HS-27A (cell line): ENCODE data around the gene PORCN.
A peak's percentile ranks its signal among the peaks of the same experiment; 100 is the strongest.
"Not testable (repeated sequence)": the region's sequence is repeated elsewhere in the genome, so short reads cannot be mapped to it uniquely, and the experiment has no call there.

Experiments used
- DNase-seq: peaks from one replicate; pipeline ENCODE4 v3.0.0-alpha.2; 2012; ENCODE audit warnings: low read depth, missing footprints

Gene PORCN

GRCh38 chrX:48512371-48512935 is 3.7 kb downstream of the PORCN start:
- DNase-seq, result no peak

GRCh38 chrX:48513670-48514069 is 4.9 kb downstream of the PORCN start:
- DNase-seq, result no peak

GRCh38 chrX:48514126-48514806 is 5.5 kb downstream of the PORCN start:
- no peak for DNase-seq

- DNase-seq, result no peak
Measured at GRCh38 chrX:48514868-48515460, 6.2 kb downstream of the PORCN start.

- no peak for DNase-seq
Measured at GRCh38 chrX:48515842-48516241, 7.0 kb downstream of the PORCN start.

GRCh38 chrX:48516285-48516684 is 7.5 kb downstream of the PORCN start:
- no peak for DNase-seq

- no peak for DNase-seq
Measured at GRCh38 chrX:48516987-48517386, 8.2 kb downstream of the PORCN start.

- not testable (repeated sequence) for DNase-seq
Measured at GRCh38 chrX:48519481-48519880, 10.7 kb downstream of the PORCN start.

GRCh38 chrX:48520455-48520854 is 11.7 kb downstream of the PORCN start:
- no peak for DNase-seq

- no peak for DNase-seq
Measured at GRCh38 chrX:48520976-48521352, 12.2 kb downstream of the PORCN start.

- DNase-seq, result no peak
Measured at GRCh38 chrX:48521353-48522243, 12.8 kb downstream of the PORCN start, which contains the start of gene EBP. TSS of gene EBP (plus strand) at chrX:48521808. CDS start at chrX:48523772, 1,964 bp downstream.

- no peak for DNase-seq
Measured at GRCh38 chrX:48522291-48522690, 13.5 kb downstream of the PORCN start.

GRCh38 chrX:48523682-48524081 is 14.9 kb downstream of the PORCN start:
- DNase-seq, result no peak

GRCh38 chrX:48525853-48526252 is 17.1 kb downstream of the PORCN start:
- DNase-seq, result not testable (repeated sequence)

- DNase-seq, result no peak
Measured at GRCh38 chrX:48530736-48531135, 21.9 kb downstream of the PORCN start.

- DNase-seq, result no peak
Measured at GRCh38 chrX:48531358-48531959, 22.7 kb downstream of the PORCN start.

GRCh38 chrX:48532161-48532560 is 23.4 kb downstream of the PORCN start:
- DNase-seq, result no peak

- no peak for DNase-seq
Measured at GRCh38 chrX:48533165-48533564, 24.4 kb downstream of the PORCN start.

GRCh38 chrX:48538641-48539344 is 30.0 kb downstream of the PORCN start:
- DNase-seq, result no peak

GRCh38 chrX:48539345-48540027 is 30.7 kb downstream of the PORCN start, which contains the start of gene TBC1D25:
TSS of gene TBC1D25 (plus strand) at chrX:48539714. CDS start at chrX:48539798, 84 bp downstream.
- peak; percentile 87 for DNase-seq

GRCh38 chrX:48540028-48540375 is 31.2 kb downstream of the PORCN start:
- DNase-seq, result no peak
